ENCODE data around the gene KLF9.

GRCh38 chr9:70352802-70353201 is 61.7 kb downstream of the KLF9 start:
- TF ChIP-seq CTCF (IDR thresholded peaks at IDR 0.05) (peak; percentile 34 to 67 (median 60)), POLR2AphosphoS5 (IDR thresholded peaks at IDR 0.05) (no peak), POLR2A (IDR thresholded peaks at IDR 0.05) (no peak)
